HG02885 (cell line): Measurements from ENCODE around the gene MAD1L1.

ENCODE experiments used
- ATAC-seq: cut with Tn5 transposase; IDR thresholded peaks from one replicate; pipeline ENCODE4 v1.9.1; 2021; ENCODE audit warnings: mild to moderate bottlenecking; ENCODE audit not compliant: unreplicated experiment, poor library complexity

The MAD1L1 gene

DNA sequence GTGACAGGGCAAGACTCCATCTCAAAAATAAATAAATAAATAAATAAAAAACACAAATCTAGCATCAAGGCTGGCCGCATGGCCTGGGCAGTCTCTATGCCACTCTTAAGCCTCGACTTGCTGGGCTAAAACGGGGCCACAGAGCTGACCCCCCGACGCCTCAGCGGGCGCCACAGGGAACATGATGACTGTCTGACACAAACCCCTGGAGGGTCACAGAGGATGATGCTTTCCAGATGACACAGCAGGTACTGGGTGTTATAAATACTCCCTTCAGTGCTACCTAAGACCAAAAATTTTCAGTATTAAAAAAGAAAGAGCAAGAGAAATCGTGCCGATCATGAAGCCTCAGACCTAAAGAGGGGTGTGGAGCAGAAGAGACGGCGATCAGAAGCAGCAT lies 176.8 kb downstream of the MAD1L1 start:
- no peak for ATAC-seq

DNA sequence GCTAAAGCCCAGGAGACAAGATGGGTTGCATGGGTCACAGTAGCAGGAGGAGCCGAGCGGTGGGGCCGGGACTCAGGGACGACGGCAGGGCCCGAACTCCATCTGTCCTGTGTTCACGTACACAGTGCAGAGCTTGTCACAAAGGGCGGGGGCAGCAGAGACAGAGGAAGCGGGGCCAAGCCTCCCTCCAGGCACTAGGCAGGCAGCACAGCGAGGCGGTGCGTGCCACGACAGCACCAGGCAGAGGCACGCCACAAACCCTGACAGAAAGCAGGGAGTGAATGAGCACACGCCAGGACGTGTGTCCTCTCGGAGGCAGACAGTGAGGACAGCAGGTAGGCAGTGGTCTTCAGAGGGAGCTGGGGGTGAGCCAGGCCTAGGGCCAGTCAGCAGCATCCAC lies 177.8 kb downstream of the MAD1L1 start:
- no peak for ATAC-seq

DNA sequence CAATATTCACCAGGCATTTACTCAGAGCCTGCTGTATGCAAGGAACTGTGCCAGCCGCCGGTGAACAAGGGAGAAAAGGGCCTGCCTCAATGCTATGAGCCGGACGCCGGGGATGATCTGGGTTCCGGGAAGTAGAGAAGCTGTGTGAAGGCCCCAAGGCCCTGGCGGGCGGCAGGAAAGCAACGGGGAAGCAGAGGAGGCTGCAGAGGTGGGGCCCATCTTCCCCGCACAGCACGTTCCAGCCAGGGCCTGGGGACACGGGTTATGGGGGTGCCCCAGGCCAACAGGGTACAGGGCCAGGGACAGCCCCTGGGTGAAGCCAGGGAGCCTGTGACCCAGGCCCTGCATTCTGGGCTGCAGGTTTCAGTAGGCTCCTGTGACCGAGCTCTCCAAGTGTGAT lies 179.3 kb downstream of the MAD1L1 start:
- no peak for ATAC-seq

DNA sequence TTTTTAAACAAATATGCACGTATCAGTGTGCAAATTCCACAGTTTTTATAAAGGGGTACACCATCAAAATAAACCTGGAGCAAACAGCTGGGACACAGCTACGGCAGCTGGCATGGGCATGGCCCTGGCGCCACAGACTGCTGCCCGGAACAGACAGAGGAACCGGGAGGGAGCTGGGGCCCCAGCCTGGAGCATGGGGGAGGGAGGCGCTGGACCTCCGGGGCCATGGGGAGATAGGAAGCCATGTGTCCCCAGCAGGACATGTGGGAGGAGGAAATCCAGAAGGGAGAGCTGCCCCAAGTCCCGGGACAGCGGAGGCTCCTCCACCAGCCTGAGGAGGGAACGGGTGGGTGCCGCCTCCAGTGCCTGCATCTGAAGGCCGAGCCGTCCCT lies 180.1 kb downstream of the MAD1L1 start:
- no peak for ATAC-seq

DNA sequence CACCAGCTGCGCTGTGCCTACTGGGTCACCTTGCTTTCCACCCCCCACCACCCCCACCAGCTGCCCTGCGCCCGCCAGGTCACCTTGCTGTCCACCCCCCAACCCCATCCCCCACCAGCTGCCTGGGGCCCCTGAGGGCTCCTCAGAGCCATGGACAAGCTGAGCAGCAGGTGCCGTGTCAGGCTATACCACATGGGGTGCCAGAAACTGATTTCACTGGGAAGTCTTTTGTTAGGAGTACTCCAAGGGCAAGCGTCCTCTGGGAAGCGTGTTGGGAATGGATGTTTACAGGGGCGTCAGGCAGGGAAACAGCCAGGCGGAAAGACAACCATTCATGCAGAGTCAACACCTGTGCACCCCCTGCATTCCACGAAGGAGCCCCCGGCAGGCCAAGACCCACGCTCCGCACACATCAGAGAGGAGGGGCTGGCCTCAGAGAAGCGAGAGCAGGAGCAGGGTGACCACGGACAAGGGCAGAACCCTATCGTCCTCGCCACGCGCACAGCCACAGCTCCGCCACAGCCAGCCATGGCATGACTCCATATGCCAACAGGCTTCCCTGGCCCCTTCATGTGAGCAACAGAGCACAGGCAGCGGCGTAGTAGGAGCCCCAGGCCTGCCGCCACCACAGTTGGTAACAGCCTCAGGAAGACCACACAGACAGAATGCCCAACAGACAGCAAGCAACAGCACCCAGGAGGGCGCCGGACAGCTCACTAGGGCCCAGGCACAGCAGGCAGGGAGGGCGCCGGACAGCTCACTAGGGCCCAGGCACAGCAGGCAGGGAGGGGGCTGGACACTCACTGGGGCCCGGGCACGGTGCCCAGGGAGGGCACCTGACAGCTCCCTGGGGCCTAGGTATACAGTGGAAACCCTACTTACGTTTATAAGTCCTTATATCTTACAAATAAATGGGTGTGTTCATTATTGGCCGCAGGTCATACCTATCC lies 180.8 kb downstream of the MAD1L1 start:
- no peak for ATAC-seq

DNA sequence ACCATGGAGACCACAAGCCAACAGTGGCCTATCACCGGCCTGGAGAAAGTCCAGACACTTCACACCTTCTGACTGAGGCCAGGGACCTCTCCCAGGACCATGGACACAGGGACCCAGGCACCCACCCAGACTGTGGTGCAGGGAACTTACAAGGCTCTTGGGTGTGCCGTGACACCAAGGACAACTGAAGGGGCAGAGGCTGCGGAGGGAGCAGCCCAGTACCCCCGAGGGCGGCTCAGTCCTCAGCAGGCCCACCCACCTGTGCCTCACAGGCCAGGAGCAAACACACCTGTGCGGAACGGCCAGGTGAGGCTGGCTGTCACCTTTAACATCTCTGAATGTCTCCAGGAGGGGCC lies 182.3 kb downstream of the MAD1L1 start:
- no peak for ATAC-seq

DNA sequence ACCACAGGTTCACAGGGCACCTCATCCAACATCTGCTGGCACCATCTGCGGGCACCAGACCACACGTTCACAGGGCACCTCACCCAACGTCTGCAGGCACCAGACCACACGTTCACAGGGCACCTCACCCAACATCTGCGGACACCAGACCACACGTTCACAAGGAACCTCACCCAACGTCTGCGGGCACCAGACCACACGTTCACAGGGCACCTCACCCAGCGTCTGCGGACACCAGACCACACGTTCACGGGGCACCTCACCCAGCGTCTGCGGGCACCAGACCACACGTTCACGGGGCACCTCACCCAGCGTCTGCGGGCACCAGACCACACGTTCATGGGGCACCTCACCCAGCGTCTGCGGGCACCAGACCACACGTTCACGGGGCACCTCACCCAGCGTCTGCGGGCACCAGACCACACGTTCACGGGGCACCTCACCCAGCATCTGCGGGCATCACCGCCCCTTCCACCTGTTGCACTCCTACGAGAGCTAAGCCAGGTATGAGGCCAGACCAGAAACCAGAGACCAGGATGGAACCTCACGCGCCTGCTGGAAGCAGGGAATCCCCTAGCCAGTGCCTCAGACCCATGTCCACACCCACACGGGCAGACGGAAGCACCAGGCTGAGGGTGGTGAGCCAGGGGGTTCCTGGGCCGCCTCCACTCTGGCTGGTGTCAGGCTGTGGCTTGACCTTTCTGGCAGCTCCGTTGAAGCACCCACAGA lies 182.8 kb downstream of the MAD1L1 start:
- ATAC-seq = no peak

DNA sequence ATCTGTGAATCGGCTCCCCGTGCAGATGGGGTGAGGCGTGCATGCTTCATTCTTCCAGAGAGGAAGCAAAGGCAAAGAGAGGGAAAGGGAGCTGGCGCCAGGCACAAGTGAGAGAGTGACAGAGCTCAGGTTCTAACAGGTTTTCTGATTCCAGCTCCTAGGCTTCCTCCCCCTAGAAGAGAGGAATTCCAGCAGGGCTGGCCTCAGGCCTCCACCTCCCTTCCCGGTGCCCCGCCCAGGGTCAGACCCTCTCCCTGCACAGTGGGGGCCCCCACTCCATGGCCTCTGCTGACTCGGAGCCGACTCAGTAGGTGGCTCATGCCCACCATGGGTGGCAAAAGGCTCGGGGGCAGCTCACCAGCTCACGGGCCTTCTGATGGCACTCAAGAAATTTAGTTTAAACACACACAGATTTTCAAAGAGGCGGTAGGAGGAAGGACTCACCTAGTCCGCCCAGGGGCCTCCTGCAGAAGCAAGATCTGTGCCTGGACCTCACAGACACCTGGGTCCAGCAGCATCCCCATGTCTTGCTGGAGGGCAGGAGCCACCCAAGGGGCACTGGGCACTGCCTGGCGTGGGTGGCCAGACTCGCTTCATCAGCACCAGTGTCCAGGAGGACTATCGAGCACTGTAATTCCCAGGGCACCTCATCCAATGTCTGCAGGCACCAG lies 183.5 kb downstream of the MAD1L1 start:
- no peak for ATAC-seq

DNA sequence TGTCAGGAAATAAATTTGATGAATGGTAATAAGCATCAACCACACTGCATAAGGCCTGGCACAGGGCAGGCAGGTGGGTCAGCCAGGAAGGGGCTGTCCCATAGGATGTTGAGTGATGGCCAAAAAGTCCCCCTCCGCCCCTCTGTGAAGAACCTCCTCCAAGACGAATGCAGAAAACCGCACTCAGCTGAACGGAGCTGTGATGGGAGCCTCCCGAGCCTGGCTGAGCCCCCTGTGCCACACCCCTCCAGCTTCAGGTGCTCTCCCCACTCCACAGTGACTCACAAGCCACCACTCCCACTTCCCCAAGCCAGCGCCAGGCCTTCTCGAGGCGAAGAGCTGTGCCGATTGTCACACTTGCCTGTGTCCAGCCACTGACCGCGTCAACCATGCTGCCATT lies 184.2 kb downstream of the MAD1L1 start:
- ATAC-seq = no peak

DNA sequence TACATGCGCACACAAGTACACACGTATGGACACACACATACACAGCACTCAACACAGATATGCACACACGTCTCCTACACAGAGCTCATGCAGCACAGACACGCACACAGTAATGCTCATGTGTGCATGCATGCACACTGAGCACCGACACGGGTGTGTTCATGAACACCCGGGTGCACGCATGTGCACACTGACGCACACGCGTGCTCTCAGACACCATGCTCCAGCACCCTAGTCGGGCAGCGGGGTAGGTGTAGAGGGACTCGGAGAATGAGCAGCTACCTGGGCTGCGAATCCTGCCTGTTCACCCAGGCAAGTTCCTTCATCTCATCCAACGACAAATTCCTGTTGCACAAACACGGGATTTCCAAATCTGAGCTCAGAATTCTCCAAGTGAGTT lies 184.7 kb downstream of the MAD1L1 start:
- ATAC-seq = no peak

DNA sequence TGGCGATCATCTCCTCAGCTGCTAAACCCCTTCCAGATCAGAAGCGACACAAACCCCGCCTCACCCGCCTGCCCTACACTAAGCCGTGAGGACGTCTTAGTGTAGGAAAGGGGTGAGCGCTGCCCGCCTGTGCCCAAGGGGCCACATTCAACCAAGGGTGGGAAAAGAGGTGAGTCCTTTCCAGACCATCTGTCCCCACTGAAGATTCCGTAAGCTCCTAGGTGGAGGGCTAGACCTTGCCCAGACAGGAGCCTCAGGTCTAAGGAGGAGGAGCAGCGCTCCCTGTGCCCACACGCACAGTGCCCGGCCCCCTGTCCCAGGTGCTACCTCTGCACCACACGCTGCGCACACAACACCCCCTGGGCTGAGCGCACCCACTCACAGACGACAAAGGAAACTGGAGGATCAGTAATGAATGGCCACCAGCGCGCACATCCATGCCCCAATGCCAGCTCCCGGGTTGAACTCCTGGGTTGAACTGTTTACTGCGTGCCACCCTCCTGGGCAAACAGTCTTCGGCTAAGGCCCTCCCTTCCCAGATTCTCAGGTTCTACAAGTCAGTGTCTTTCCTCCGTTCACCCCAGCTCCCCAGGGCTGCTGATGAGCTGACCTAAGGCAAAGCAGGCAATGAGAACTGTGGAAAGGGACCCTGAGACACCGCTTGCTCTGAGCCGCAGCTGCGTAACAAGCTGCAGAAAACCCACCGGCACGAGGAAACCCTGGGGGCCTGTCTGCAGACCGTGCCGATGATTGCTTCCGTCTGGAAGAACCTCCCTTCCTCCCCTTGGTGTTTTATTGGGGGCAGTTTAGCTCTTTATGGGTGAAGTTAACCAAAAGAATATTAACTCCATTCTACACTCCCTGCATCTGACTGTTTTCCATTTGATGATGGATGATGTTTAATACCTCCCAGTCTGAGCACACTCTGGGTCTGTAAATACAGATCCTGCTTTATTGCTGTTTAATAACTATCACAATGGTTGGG lies 185.9 kb downstream of the MAD1L1 start:
- no peak for ATAC-seq

DNA sequence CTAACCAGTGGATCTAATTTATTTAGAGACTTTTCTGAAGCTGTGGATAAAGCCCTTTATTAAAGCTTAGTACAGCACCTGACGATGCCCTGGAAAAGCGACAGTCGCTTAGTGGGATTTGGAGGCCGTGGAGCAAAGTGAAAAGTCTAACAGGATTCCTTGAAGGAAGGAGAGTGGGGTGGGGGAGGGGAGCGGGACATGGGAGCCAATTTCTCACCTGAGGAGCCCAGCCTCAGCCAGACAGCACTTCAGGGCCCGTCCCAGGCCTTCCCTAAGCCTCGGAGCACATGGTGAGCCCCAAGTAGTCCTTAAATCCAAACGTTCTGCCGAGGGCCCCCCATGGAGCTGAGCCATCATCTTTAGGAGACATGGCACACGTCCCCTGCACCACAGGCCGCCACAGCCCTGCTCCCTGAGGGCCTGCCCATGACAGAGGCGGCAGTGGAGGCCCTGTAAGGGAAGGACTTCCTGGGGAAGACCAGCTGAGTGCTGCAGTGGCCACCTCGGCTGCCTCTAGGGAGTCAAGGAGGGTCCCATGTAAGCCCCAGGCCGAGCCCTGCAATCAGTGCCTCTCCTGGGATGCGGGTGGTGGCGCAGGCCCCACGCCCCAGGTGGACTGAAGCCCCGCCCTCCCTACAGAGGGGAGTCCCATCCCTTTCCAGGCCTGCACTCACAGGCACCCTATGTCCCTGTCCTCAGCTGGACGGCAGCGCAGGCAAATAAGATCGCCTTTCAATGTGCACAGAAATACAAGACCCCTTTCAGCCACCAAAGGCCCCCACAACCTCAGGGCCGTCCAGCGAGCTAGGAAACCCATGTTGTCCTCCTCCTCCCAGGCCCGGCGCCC lies 187.0 kb downstream of the MAD1L1 start:
- ATAC-seq = no peak

DNA sequence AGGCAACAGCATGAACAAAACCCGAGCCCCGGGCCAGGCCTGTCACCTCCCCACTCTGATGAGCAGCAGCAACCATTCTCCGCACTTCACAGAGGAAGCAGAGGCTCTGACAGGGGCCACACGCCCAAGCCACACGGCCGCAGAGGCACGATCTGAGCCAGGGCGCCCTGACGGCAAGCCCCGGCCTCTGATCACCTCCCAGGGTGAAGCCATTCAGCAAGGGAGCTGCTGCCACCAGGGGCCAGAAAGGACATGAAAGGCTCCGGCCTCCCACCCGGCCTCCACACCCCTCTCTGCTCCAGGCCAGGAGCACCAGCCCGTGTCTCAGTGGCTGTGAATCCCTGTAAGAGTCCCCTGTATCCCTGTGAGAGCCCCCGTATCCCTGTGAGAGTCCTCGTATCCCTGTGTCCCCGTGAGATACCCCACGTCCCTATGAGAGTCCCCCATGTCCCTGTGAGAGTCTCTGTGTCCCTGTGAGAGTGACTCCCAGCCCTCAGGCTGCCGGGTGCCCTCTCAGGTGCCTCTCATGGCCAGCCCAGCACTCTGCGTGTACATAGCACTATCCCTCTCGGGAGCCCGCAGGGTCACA lies 187.8 kb downstream of the MAD1L1 start:
- ATAC-seq = no peak

DNA sequence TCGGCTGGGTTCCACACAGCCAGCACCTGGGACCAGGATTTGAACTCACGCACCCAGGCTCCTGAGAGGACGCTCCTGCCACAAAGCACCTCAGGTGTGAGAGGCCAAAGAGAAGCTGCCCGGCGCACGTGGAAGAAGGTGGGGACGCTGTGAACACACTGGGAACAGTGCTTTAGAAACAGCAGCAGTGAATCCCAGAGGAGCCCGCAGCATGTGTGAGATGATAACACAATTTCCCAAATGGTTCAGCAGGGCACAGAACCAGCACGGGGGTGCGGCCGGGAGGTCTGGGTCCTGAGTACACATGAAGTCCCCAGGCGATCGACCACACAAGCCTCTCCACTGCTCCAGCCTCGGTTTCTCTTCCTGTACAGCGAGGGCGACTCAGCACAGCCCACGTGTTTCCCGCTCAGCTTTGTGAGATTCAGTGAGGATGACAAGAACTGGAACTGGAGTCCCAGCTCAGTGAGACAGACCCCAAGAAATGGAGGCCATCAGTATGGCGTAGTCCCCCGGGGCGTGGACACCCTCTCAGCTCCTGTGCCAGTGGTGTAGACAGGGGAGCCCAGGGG lies 188.3 kb downstream of the MAD1L1 start:
- no peak for ATAC-seq

DNA sequence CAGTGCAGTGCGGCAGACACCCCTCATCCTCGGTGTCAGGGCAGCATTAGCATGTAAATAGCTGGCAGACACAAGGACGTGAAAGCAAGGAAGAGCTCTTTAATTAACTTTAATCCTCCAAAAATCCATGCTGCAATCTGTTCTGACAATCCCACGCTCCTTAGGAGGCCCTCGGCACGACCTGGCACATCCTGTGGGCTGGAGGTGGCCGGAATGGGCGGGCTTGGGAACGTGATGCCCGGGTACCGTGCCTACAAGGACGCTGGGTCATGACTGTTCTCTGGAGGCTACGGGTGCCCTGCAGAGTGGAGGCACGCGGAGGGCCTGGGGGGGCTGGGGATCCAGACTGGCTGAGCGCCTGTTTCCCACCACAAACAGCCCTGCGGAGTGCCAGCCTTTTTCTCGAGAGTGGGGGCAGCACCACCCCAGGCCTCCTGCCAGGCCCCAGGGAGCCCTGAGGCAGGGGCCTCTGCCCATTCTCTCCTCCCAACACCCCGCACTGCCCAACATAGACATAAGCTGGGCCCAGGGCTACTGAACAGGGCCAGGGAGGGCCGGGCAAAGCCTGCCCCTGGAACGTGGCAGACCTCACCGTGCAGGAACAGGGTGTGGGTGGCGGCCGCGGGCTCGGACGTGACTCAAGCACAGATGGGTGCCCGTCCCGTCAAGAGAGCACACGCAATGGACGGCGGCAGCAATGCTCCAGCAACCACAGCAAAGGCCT lies 189.3 kb downstream of the MAD1L1 start:
- ATAC-seq = no peak

DNA sequence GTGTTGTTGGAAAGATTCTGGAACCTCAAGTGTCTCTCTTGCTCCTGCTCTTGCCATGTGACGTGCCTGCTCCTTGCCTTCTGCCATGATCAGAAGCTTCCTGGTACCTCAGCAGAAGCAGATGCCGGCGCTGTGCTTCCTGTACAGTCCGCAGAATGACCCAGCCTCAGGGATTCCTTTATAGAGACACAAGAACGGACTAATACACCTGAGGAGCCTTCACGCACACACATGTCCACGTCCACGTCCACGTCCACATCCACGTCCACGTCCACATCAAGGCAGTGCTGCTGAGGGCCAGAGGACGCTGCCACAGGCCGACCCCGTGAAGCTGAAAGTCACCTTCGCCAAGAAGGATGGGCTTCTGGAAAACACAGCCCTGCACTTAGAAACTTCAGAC lies 190.1 kb downstream of the MAD1L1 start:
- no peak for ATAC-seq

DNA sequence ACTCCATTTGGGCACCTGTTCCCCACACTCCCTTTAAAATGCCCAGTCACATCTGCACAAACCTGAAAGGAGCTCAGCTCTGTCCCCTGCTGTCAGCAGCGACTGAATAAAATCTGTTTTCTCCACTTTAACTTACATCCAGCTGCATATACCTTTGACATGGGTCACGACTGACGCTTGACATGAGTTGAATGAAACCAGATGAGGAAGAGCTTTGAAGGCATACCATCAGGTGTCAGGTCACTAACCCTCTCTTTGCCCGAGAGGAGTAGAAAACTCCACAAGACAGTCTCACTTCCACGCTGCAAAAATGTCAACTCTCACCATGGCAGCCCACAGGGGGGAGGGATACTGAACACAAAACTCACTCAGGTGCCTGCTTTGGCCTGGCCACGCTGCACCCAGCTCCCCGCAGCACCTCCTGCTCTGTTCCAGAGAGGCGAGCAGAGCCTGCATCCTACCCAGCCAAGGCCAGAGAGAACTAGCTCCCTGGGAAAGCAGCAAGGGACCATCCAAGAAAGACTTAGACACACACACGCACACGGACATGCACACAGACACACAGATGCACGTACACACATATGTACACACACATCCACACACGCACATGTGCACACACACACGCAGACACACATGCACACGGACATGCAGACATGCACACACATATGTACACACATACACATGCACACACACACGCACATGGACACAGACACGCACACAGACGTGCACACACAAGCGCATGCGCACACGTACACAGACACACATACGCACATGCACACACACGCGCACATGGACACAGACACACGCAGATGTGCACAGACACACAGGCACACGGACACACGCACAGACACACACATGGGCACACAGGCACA lies 191.0 kb downstream of the MAD1L1 start:
- ATAC-seq = no peak
